Stimulated activated CD4-positive, alpha-beta T cell treated with anti-CD3 and anti-CD28 coated beads, Interleukin-1b, Interleukin-23, amount 100 ng/mL, for 24 hours (primary cell): ENCODE data around the gene ASMTL.
"Not testable (repeated sequence)": the region's sequence is repeated elsewhere in the genome, so short reads cannot be mapped to it uniquely, and the experiment has no call there.

Source experiments
- DNase-seq, 4 experiments: peaks; one replicate each; pipeline ENCODE4 v3.0.0-alpha.2; 2020; ENCODE audit warnings: low read depth in 4 of 4, low spot score in 1 of 4

ASMTL gene

DNA sequence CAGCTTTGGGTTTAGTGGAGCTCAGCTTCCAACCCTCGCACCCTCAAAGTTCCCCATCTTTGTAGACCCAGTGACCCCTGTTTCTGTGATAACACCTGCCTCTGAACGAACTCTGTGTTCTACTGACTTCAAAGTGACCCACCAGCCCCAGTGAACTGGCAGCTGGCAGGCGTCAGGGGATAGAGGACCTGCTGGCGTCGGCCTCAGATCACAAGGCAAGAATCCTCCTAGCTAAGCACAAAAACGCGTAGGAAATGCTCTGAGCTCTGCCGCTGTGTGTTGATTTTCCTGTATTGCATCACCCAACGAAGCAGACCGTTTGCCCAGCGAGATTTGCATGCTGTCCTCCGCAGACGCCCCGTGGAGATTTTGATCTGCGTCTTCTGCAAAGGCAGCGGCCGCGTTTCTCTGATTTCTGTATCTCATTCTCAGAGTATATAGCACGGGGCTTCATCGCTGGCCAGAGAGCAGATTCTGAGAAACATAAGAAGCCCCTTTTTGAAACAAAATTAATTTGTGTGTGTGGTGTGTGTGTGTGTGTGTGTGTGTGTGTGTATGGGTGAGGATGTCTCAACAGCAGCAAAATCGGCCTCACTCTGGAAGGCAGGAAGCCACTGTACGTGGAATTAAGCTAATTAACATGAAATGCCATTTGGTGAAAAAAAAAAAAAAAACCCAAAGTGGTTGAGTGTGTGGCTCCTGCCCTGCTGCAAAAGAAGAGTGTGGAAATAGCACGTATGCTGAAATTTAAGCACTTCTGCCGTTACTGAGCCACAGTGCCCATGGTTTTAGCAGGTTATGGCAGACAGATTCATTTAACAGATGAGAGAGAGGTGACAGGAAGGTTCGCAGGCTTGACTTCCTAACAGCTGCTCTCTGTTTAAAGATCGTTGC lies 29.2 kb upstream of the ASMTL start:
- peak; percentile 48 to 60 (median 49) for DNase-seq

- DNase-seq: no peak
Observed at GRCh38 chrX:1480082-1480785, 27.5 kb upstream of the ASMTL start.

GRCh38 chrX:1477801-1478458 lies 25.2 kb upstream of the ASMTL start:
- DNase-seq: no peak

GRCh38 chrX:1477229-1477628 lies 24.5 kb upstream of the ASMTL start:
- no peak for DNase-seq

DNA sequence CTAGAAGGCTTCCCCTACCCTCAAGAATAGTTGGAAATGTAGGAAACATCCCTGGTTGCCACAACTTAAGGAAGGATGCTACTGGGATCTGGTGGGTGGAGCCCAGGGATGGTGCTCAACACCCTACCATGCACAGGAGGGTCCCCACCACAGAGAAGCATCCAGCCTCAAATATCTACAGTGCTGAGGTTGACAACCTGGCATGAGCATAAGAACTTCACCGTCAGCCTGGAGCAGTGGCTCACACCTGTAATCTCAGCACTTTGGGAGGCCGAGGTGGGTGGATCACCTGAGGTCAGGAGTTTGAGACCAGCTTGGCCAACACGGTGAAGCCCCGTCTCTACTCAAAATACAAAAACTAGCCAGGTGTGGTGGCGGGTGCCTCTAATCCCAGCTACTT lies 24.0 kb upstream of the ASMTL start:
- no peak for DNase-seq

DNA sequence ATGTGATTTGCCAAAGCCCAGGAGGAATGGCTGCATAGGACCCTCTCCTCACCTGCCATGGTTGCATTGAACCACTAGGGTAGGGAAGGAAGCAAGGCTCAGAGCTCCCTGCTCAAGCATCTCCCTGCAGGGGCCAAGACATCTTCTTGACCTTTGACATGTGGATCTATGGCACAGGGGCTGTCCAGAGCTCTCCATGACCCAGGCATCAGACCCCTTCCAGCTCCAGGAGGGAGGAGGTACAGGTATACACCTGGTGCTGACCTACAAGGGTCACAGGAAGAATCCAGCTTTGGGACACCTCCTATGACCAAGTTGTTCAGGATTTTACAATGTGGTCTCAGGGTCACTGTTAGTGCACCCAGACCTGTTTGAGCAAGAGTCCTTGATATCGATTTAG lies 23.2 kb upstream of the ASMTL start:
- no peak for DNase-seq

GRCh38 chrX:1475481-1475880 lies 22.8 kb upstream of the ASMTL start:
- no peak for DNase-seq

GRCh38 chrX:1474593-1474992 lies 21.9 kb upstream of the ASMTL start:
- not testable (repeated sequence) for DNase-seq

GRCh38 chrX:1472975-1473374 lies 20.3 kb upstream of the ASMTL start:
- DNase-seq: no peak

GRCh38 chrX:1468250-1468772 lies 15.6 kb upstream of the ASMTL start:
- peak in 2 of 4 experiments; percentile 54 to 66 for DNase-seq

- no peak for DNase-seq
Observed at GRCh38 chrX:1466971-1467561, 14.4 kb upstream of the ASMTL start.

DNA sequence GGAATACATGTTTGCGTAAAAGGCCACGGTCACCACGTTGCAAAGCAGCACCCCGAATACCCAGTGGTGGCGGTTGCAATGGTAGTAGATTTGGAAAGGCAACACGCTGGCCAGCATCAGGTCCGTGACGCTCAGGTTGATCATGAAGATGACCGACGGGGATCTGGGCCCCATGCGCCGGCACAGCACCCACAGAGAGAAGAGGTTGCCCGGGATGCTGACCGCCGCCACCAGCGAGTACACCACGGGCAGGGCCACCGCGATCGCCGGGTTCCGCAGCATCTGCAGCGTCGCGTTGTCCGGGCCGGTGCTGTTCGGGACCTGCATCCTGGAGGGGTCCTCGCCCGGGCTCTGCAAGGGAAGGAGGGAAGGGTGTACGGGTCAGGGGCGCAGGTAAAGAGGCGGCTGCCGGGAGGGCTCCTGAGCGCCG lies 13.5 kb upstream of the ASMTL start:
- no peak for DNase-seq

DNA sequence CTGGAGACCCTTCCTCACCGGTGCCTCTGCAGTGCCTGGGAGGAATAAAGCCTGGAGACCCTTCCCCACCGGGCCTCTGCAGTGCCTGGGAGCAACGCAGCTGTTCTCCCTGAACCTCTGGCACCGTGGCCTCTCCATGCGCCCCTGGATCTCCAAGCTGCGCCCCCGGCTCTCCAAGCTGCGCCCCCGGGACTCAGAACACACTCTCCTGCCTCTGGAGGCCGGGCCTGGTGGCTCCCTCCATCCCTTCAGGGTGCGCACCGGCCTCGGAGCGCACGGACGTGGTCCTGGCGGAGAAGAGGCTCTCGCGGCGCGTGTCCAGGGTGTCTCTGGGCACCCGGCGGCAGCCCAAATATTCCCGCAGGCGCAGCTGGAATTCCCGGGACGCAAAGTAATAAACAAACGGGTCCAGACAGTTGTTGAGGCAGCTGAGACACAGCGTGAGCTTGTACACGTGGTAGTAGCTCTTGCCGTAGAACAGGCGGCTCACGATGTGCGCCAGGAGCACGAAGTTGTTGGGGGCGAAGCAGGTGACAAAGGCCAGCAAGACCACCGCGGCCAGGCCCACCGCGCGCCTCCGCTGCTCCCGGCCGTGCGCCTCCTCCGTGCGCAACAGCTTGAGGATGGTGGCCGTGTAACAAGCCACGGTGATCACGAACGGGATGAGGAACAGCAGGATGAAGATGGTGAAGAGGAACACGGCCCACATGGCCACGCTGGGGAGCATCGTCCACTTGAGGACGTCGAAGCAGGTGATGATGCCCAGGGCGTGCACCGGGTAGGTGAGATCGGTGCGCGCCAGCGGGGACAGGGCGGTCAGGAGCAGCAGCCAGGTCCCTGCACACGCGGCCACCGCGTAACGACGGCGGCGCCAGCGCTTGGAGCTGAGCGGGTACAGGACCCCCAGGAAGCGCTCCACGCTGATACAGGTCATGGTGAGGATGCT lies 12.8 kb upstream of the ASMTL start:
- DNase-seq: no peak

- DNase-seq: no peak
Observed at GRCh38 chrX:1464971-1465285, 12.2 kb upstream of the ASMTL start.

GRCh38 chrX:1464041-1464970 lies 11.6 kb upstream of the ASMTL start:
- no peak for DNase-seq

GRCh38 chrX:1463581-1463980 lies 10.9 kb upstream of the ASMTL start:
- DNase-seq: no peak

DNA sequence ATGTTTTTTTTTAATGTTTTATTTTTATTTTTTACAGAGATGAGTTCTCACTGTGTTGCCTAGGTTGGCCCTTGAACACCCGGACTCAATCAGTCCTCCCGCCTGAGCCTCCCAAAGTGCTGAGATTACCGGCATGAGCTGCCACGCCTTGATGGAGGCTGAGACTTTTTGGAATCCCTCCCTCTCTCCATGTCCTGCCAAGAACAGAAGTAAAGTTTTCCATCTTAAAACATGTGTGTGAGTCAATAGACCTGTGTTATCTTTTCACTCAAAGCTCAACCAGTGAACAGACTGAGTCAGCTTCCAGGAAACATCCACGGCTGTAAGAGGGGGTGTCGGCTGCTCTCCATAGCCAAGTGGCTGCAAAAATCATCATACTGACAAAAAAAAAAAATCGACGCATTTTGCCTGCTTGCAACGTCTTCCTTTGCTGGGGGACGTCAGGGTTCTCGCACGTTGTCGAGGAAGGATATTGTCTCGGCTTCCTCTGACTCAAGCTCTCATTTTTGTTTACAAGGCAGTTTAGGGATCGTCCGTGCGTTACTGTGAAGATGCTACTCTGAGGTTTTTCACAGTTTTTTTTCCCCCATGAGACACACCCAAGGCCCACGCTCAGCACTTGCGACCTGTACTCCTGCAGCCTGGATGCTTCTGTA lies 10.0 kb upstream of the ASMTL start:
- DNase-seq: peak in 2 of 4 experiments; percentile 53 to 68

DNA sequence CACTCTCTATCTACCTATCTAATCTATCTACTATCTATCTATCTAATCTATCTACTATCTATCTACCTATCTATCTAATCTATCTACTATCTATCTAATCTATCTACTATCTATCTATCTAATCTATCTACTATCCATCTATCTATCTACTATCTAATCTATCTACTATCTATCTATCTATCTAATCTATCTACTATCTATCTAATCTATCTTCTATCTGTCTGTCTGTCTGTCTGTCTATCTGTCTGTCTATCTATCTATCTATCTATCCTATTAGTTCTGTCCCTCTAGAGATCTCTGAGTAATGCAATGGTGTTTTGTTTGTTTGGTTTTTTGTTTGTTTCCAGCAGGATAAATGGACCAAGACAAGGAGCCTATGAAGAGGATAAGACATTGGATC lies 9.4 kb upstream of the ASMTL start:
- DNase-seq: no peak

DNA sequence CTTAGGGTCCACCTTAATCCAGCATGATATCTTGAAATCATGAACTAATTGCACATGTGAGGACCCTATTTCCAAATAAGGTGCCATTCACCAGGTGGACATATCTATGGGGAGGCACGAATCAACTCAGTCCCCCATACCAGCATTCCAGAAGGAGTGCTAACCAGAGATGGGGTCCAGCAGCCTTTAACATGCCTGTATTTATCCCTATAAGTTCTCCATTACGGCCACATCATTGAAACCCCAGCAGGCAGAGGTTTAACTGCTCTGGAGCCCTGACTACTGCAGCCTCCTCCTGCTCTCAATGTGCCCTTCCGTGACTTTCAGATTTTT lies 3.2 kb upstream of the ASMTL start:
- DNase-seq: no peak
